CMK (cell line): ENCODE measurements around the gene CFAP99.

Experiments used
- DNase-seq: peaks from one replicate; pipeline ENCODE4 v3.0.0-alpha.2; 2010; ENCODE audit warnings: low read depth

CFAP99 gene

GRCh38 chr4:2472187-2472586, 53.4 kb downstream of the CFAP99 start:
- no peak for DNase-seq

- no peak for DNase-seq
Observed at GRCh38 chr4:2478229-2478628, 59.5 kb downstream of the CFAP99 start.

GRCh38 chr4:2480649-2481048, 61.9 kb downstream of the CFAP99 start:
- DNase-seq = no peak

- no peak for DNase-seq
Observed at GRCh38 chr4:2482192-2482591, 63.4 kb downstream of the CFAP99 start.

GRCh38 chr4:2482693-2483092, 63.9 kb downstream of the CFAP99 start:
- DNase-seq = no peak

GRCh38 chr4:2483237-2483636, 64.5 kb downstream of the CFAP99 start:
- DNase-seq = no peak

GRCh38 chr4:2484185-2484584, 65.4 kb downstream of the CFAP99 start:
- no peak for DNase-seq

GRCh38 chr4:2484993-2485392, 66.2 kb downstream of the CFAP99 start:
- DNase-seq = no peak

- no peak for DNase-seq
Observed at GRCh38 chr4:2485956-2486355, 67.2 kb downstream of the CFAP99 start.

- DNase-seq = no peak
Observed at GRCh38 chr4:2486981-2487380, 68.2 kb downstream of the CFAP99 start.

- DNase-seq = no peak
Observed at GRCh38 chr4:2487632-2488031, 68.9 kb downstream of the CFAP99 start.

- DNase-seq = no peak
Observed at GRCh38 chr4:2489081-2489805, 70.5 kb downstream of the CFAP99 start.

- DNase-seq = no peak
Observed at GRCh38 chr4:2489841-2490552, 71.2 kb downstream of the CFAP99 start.

GRCh38 chr4:2492970-2493369, 74.2 kb downstream of the CFAP99 start:
- DNase-seq = no peak

GRCh38 chr4:2494992-2495391, 76.2 kb downstream of the CFAP99 start:
- no peak for DNase-seq

GRCh38 chr4:2497324-2497723, 78.6 kb downstream of the CFAP99 start:
- DNase-seq = no peak

- no peak for DNase-seq
Observed at GRCh38 chr4:2497931-2498330, 79.2 kb downstream of the CFAP99 start.

- DNase-seq = no peak
Observed at GRCh38 chr4:2500547-2500946, 81.8 kb downstream of the CFAP99 start.

GRCh38 chr4:2501034-2501594, 82.4 kb downstream of the CFAP99 start:
- no peak for DNase-seq

- DNase-seq = no peak
Observed at GRCh38 chr4:2503809-2504208, 85.1 kb downstream of the CFAP99 start.

GRCh38 chr4:2507259-2507658, 88.5 kb downstream of the CFAP99 start:
- no peak for DNase-seq

GRCh38 chr4:2507855-2508254, 89.1 kb downstream of the CFAP99 start:
- DNase-seq = no peak
